ENCODE measurements around the gene CST7. TPM values are rescaled to one million over a fixed set of nuclear protein-coding genes. Genes with fewer than 3 reads are reported as not detected.

Gene CST7
- 1 to 10 TPM; 1.1 to 4.6 (median 1.5) TPM for total RNA-seq
- long read RNA-seq, result 0 reads

- WGBS (ENCODE audit: insufficient coverage, low coverage, low lambda C conversion rate, missing lambda C conversion rate), result 66% methylated on average over 3 of the region's 20 CpGs
- peak within 1 kb of the TSS in 1 of 3 donors; percentile 26 for H3K4me3 ChIP-seq
- intact Hi-C loops (cut with DNase I), result no loop called here
These were observed at the start of gene CST7 for GRCh38 chr20:24948939-24949679. Gene CST7 (plus strand): TSS chr20:24949269. CDS start chr20:24949506, 237 bp downstream.

GRCh38 chr20:24906806-24907205 lies 42.3 kb upstream of the CST7 start:
- H3K36me3 ChIP-seq, result no peaks in the 10 kb centered on the region
- 0% methylated on average over 1 of the region's 1 CpG for WGBS (ENCODE audit: insufficient coverage, low coverage, low lambda C conversion rate, missing lambda C conversion rate)
- no peak for DNase-seq
- H3K4me3 ChIP-seq, result no peak overlapping the region
- peaks cover 0 to 11% (median 0%) of the 10 kb centered on the region in 4 donors for H3K9me3 ChIP-seq
- H3K27me3 ChIP-seq, result no peaks in the 10 kb centered on the region
- intact Hi-C loops (cut with DNase I), result no loop called here
- no peak overlapping the region for H3K27ac ChIP-seq
- no peak for TF ChIP-seq POLR2A (IDR thresholded peaks at IDR 0.05)
- no peak for TF ChIP-seq CTCF (IDR thresholded peaks at IDR 0.05)
- no peak for ATAC-seq
- H3K4me1 ChIP-seq, result no peaks in the 10 kb centered on the region

More at GRCh38 chr20:24948939-24949679, at the start of gene CST7:
- TF ChIP-seq CTCF (IDR thresholded peaks at IDR 0.05) (no peak), POLR2A (IDR thresholded peaks at IDR 0.05) (no peak)
- no peaks in the 10 kb centered on the region for H3K36me3 ChIP-seq
- peak within 1 kb of the TSS in 1 of 3 donors; percentile 49 for H3K27ac ChIP-seq
- H3K9me3 ChIP-seq, result no peaks in the 10 kb centered on the region
- peaks cover 0 to 25% (median 0%) of the 10 kb centered on the region in 4 donors for H3K4me1 ChIP-seq
- DNase-seq, result peak in 2 of 3 donors; percentile 56 to 57
- no peaks in the 10 kb centered on the region for H3K27me3 ChIP-seq
- ATAC-seq, result peak; percentile 23 to 58 (median 35)

- intact Hi-C loops (cut with DNase I), result no loop called here
- no peak for DNase-seq
- Histone ChIP-seq H3K27me3 (no peaks in the 10 kb centered on the region), H3K9me3 (peaks cover 0 to 11% (median 0%) of the 10 kb centered on the region in 4 donors), H3K4me3 (no peak overlapping the region), H3K36me3 (no peaks in the 10 kb centered on the region), H3K27ac (no peak overlapping the region), H3K4me1 (no peaks in the 10 kb centered on the region)
- WGBS (ENCODE audit: insufficient coverage, low coverage, low lambda C conversion rate, missing lambda C conversion rate), result no CpG with 5 or more reads among the region's 1 CpG
- ATAC-seq, result no peak
- TF ChIP-seq POLR2A (IDR thresholded peaks at IDR 0.05) (no peak), CTCF (IDR thresholded peaks at IDR 0.05) (no peak)
These were observed 40.4 kb upstream of the CST7 start for GRCh38 chr20:24908642-24909041.

GRCh38 chr20:24909086-24909780 lies 39.8 kb upstream of the CST7 start:
- WGBS (ENCODE audit: insufficient coverage, low coverage, low lambda C conversion rate, missing lambda C conversion rate), result 57% methylated on average over 4 of the region's 9 CpGs

More at GRCh38 chr20:24909086-24909780, 39.8 kb upstream of the CST7 start:
- Histone ChIP-seq H3K9me3 (peaks cover 0 to 11% (median 0%) of the 10 kb centered on the region in 4 donors), H3K27me3 (no peaks in the 10 kb centered on the region), H3K4me1 (no peaks in the 10 kb centered on the region), H3K36me3 (no peaks in the 10 kb centered on the region), H3K27ac (no peak overlapping the region), H3K4me3 (no peak overlapping the region)
- no peak for DNase-seq
- intact Hi-C loops (cut with DNase I), result no loop called here
- peak in 1 of 4 donors; percentile 21 for ATAC-seq
- TF ChIP-seq CTCF (IDR thresholded peaks at IDR 0.05), result no peak

All from right lobe of liver (tissue), 6 donors.